Subcutaneous abdominal adipose tissue (tissue), 5 donors: ENCODE data around the gene CALM3.

ENCODE experiments used
- H3K27ac ChIP-seq: one replicate; pipeline ENCODE4 v1.7.0; 2013; ENCODE audit warnings: low read depth, mild to moderate bottlenecking, inconsistent platforms, low read length, moderate library complexity
- H3K27me3 ChIP-seq, 5 donors: one replicate each; pipeline ENCODE4 v1.7.0; 2013; ENCODE audit warnings: low read length in 5 of 5, inconsistent platforms in 1 of 5; ENCODE audit not compliant: control insufficient read depth in 5 of 5, insufficient read depth in 4 of 5
- H3K36me3 ChIP-seq, 5 donors: one replicate each; pipeline ENCODE4 v1.7.0; 2013; ENCODE audit warnings: low read length in 5 of 5; ENCODE audit not compliant: control insufficient read depth in 5 of 5, insufficient read depth in 5 of 5
- H3K4me1 ChIP-seq, 5 donors: one replicate each; pipeline ENCODE4 v1.7.0; 2013; ENCODE audit warnings: low read length in 5 of 5, mild to moderate bottlenecking in 3 of 5, moderate library complexity in 1 of 5; ENCODE audit not compliant: control insufficient read depth in 5 of 5, insufficient read depth in 5 of 5
- H3K4me3 ChIP-seq, 5 donors: one replicate each; pipeline ENCODE4 v1.7.0; 2013; ENCODE audit warnings: low read length in 5 of 5, low read depth in 1 of 5
- H3K9ac ChIP-seq, 5 donors: one replicate each; pipeline ENCODE4 v1.7.0; 2013; ENCODE audit warnings: low read length in 5 of 5, mild to moderate bottlenecking in 4 of 5, moderate library complexity in 3 of 5
- H3K9me3 ChIP-seq, 5 donors: one replicate each; pipeline ENCODE4 v1.7.0; 2013; ENCODE audit warnings: low read length in 5 of 5; ENCODE audit not compliant: control insufficient read depth in 5 of 5
- donor health status: healthy.
- donor health status: healthy.
- donor health status: healthy.
- donor health status: healthy.
- donor health status: healthy.

Gene CALM3

GRCh38 chr19:46605356-46605821 is 4.3 kb downstream of the CALM3 start:
- Histone ChIP-seq H3K36me3 (peaks cover 0 to 50% (median 46%) of the 10 kb centered on the region in 5 donors), H3K9me3 (no peaks in the 10 kb centered on the region), H3K27ac (no peak overlapping the region), H3K27me3 (no peaks in the 10 kb centered on the region), H3K9ac (no peak overlapping the region), H3K4me1 (peaks cover 4 to 46% (median 37%) of the 10 kb centered on the region in 5 donors), H3K4me3 (no peak overlapping the region)

- H3K27me3 ChIP-seq, result no peaks in the 10 kb centered on the region
- no peak overlapping the region for H3K4me3 ChIP-seq
- no peak overlapping the region for H3K27ac ChIP-seq
- peaks cover 0 to 53% (median 49%) of the 10 kb centered on the region in 5 donors for H3K36me3 ChIP-seq
- no peak overlapping the region for H3K9ac ChIP-seq
- H3K4me1 ChIP-seq, result peaks cover 4 to 48% (median 36%) of the 10 kb centered on the region in 5 donors
- H3K9me3 ChIP-seq, result no peaks in the 10 kb centered on the region
These were observed 4.9 kb downstream of the CALM3 start for GRCh38 chr19:46606019-46606418.

GRCh38 chr19:46606681-46607447 is 5.7 kb downstream of the CALM3 start:
- no peaks in the 10 kb centered on the region for H3K27me3 ChIP-seq
- peaks cover 4 to 50% (median 32%) of the 10 kb centered on the region in 5 donors for H3K4me1 ChIP-seq
- H3K9ac ChIP-seq, result no peak overlapping the region
- no peak overlapping the region for H3K4me3 ChIP-seq
- no peak overlapping the region for H3K27ac ChIP-seq
- peaks cover 0 to 53% (median 49%) of the 10 kb centered on the region in 5 donors for H3K36me3 ChIP-seq
- no peaks in the 10 kb centered on the region for H3K9me3 ChIP-seq

GRCh38 chr19:46607448-46607841 is 6.3 kb downstream of the CALM3 start:
- H3K4me3 ChIP-seq, result no peak overlapping the region
- H3K9ac ChIP-seq, result no peak overlapping the region
- H3K9me3 ChIP-seq, result no peaks in the 10 kb centered on the region
- H3K27ac ChIP-seq, result no peak overlapping the region
- H3K36me3 ChIP-seq, result peaks cover 0 to 53% (median 49%) of the 10 kb centered on the region in 5 donors
- peaks cover 3 to 48% (median 28%) of the 10 kb centered on the region in 5 donors for H3K4me1 ChIP-seq
- H3K27me3 ChIP-seq, result no peaks in the 10 kb centered on the region

GRCh38 chr19:46608178-46608577 is 7.0 kb downstream of the CALM3 start:
- H3K36me3 ChIP-seq, result peaks cover 0 to 53% (median 49%) of the 10 kb centered on the region in 5 donors
- H3K9me3 ChIP-seq, result no peaks in the 10 kb centered on the region
- no peak overlapping the region for H3K4me3 ChIP-seq
- H3K9ac ChIP-seq, result no peak overlapping the region
- no peaks in the 10 kb centered on the region for H3K27me3 ChIP-seq
- H3K27ac ChIP-seq, result no peak overlapping the region
- peaks cover under 1 to 42% (median 22%) of the 10 kb centered on the region in 5 donors for H3K4me1 ChIP-seq

DNA sequence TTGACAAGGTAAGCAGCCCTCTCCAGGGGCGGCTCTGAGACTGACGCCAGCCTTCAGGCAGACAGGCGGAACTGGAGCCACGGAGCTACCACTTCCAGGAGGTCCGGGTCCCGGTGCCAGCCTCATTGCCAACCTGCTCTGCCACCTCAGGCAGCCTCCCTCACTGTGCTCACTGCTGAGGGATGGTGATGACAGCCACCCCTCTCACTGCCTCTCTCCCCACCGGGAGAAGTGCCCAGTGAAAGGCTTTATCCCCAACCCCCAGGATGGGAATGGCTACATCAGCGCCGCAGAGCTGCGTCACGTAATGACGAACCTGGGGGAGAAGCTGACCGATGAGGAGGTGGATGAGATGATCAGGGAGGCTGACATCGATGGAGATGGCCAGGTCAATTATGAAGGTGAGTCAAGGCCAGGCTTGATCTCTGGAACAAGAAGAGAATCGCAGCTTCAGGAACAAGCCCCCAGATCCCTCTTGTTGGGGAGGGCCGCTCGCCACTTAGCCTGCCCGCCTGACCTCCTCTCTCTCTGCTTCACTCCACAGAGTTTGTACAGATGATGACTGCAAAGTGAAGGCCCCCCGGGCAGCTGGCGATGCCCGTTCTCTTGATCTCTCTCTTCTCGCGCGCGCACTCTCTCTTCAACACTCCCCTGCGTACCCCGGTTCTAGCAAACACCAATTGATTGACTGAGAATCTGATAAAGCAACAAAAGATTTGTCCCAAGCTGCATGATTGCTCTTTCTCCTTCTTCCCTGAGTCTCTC is 7.6 kb downstream of the CALM3 start:
- H3K4me1 ChIP-seq, result peaks cover 0 to 36% (median 16%) of the 10 kb centered on the region in 5 donors
- no peaks in the 10 kb centered on the region for H3K27me3 ChIP-seq
- H3K36me3 ChIP-seq, result peaks cover 0 to 53% (median 49%) of the 10 kb centered on the region in 5 donors
- H3K9me3 ChIP-seq, result no peaks in the 10 kb centered on the region
- no peak overlapping the region for H3K4me3 ChIP-seq
- H3K9ac ChIP-seq, result no peak overlapping the region
- no peak overlapping the region for H3K27ac ChIP-seq

DNA sequence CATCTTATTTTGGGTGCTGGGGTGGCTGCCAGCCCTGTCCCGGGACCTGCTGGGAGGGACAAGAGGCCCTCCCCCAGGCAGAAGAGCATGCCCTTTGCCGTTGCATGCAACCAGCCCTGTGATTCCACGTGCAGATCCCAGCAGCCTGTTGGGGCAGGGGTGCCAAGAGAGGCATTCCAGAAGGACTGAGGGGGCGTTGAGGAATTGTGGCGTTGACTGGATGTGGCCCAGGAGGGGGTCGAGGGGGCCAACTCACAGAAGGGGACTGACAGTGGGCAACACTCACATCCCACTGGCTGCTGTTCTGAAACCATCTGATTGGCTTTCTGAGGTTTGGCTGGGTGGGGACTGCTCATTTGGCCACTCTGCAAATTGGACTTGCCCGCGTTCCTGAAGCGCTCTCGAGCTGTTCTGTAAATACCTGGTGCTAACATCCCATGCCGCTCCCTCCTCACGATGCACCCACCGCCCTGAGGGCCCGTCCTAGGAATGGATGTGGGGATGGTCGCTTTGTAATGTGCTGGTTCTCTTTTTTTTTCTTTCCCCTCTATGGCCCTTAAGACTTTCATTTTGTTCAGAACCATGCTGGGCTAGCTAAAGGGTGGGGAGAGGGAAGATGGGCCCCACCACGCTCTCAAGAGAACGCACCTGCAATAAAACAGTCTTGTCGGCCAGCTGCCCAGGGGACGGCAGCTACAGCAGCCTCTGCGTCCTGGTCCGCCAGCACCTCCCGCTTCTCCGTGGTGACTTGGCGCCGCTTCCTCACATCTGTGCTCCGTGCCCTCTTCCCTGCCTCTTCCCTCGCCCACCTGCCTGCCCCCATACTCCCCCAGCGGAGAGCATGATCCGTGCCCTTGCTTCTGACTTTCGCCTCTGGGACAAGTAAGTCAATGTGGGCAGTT is 8.6 kb downstream of the CALM3 start:
- H3K27me3 ChIP-seq, result no peaks in the 10 kb centered on the region
- no peak overlapping the region for H3K9ac ChIP-seq
- no peak overlapping the region for H3K27ac ChIP-seq
- H3K4me1 ChIP-seq, result peaks cover 0 to 31% (median 8%) of the 10 kb centered on the region in 5 donors
- no peak overlapping the region for H3K4me3 ChIP-seq
- H3K9me3 ChIP-seq, result no peaks in the 10 kb centered on the region
- H3K36me3 ChIP-seq, result peaks cover 0 to 53% (median 49%) of the 10 kb centered on the region in 5 donors

DNA sequence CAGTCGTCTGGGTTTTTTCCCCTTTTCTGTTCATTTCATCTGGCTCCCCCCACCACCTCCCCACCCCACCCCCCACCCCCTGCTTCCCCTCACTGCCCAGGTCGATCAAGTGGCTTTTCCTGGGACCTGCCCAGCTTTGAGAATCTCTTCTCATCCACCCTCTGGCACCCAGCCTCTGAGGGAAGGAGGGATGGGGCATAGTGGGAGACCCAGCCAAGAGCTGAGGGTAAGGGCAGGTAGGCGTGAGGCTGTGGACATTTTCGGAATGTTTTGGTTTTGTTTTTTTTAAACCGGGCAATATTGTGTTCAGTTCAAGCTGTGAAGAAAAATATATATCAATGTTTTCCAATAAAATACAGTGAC is 9.3 kb downstream of the CALM3 start:
- Histone ChIP-seq H3K9me3 (no peaks in the 10 kb centered on the region), H3K4me3 (no peak overlapping the region), H3K4me1 (peaks cover 0 to 25% (median 2%) of the 10 kb centered on the region in 5 donors), H3K27ac (no peak overlapping the region), H3K27me3 (no peaks in the 10 kb centered on the region), H3K36me3 (peaks cover 0 to 53% (median 48%) of the 10 kb centered on the region in 5 donors), H3K9ac (no peak overlapping the region)

DNA sequence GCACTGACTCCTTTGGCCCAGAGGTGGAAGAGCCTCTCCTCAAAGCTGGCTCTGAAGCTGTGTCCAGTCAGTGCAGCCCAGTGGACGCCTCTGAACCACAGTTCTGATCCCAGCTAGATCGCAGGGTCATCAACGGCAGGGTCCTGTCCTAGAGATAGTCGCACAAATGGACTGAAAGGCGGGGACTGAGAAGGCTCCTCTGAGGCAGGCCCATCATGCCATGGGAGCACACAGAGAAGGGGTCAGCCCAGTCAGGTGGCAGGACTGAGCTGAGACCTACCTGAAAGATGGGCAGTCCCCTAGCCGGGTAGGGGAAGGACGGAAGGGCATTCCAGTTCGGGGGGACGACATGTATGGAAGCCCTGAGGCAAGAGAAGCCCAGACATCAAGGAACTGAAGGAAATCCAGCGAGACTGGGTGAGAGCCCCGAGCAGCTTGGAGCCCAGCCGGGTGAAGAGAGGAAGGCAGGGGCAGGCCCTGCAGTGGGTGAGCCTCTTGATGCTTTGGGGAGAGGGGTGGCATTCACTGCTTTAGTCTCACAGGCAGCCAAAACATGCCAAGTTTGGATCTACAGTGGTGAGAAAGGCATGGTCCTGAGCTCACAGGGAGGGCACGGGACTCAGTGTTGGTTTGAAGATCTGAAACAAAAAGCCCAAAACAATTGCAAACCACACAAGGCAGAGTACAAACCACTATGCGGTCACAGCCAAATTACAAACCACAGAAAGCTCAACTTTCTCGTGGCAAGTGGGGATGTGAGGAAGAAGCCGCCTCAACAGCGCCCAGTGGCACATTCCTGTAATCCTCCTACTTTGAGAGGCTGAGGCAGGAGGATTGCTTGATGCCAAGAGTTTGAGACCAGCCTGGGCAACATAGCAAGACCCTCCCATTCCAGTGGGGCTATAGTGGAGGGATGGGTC is 10.0 kb downstream of the CALM3 start:
- Histone ChIP-seq H3K27me3 (no peaks in the 10 kb centered on the region), H3K36me3 (peaks cover 0 to 46% (median 41%) of the 10 kb centered on the region in 5 donors), H3K9ac (no peak overlapping the region), H3K4me3 (no peak overlapping the region), H3K4me1 (peaks cover 0 to 20% (median 0%) of the 10 kb centered on the region in 5 donors), H3K9me3 (no peaks in the 10 kb centered on the region), H3K27ac (no peak overlapping the region)
